Measurements from ENCODE around the gene CKAP4.

The CKAP4 gene

GRCh38 chr12:106274575-106275121, 26.8 kb upstream of the CKAP4 start:
- no peak overlapping the region for H3K4me3 ChIP-seq (ENCODE audit: low read depth, low read length)
- no peak for DNase-seq (ENCODE audit: low read depth)
- TF ChIP-seq CTCF (IDR thresholded peaks at IDR 0.05; ENCODE audit: control insufficient read depth, extremely low read depth, insufficient read depth), result no peak

GRCh38 chr12:106274012-106274411, 26.2 kb upstream of the CKAP4 start:
- no peak for DNase-seq (ENCODE audit: low read depth)
- H3K4me3 ChIP-seq (ENCODE audit: low read depth, low read length), result no peak overlapping the region
- TF ChIP-seq CTCF (IDR thresholded peaks at IDR 0.05; ENCODE audit: control insufficient read depth, extremely low read depth, insufficient read depth), result no peak

GRCh38 chr12:106273491-106273890, 25.7 kb upstream of the CKAP4 start:
- no peak overlapping the region for H3K4me3 ChIP-seq (ENCODE audit: low read depth, low read length)
- no peak for DNase-seq (ENCODE audit: low read depth)
- no peak for TF ChIP-seq CTCF (IDR thresholded peaks at IDR 0.05; ENCODE audit: control insufficient read depth, extremely low read depth, insufficient read depth)

- TF ChIP-seq CTCF (IDR thresholded peaks at IDR 0.05; ENCODE audit: control insufficient read depth, extremely low read depth, insufficient read depth), result no peak
- DNase-seq (ENCODE audit: low read depth), result no peak
These were observed 24.0 kb upstream of the CKAP4 start for GRCh38 chr12:106271575-106272505.

GRCh38 chr12:106269150-106269771, 21.4 kb upstream of the CKAP4 start:
- no peak for DNase-seq (ENCODE audit: low read depth)
- TF ChIP-seq CTCF (IDR thresholded peaks at IDR 0.05; ENCODE audit: control insufficient read depth, extremely low read depth, insufficient read depth), result no peak
- no peak overlapping the region for H3K4me3 ChIP-seq (ENCODE audit: low read depth, low read length)

More at GRCh38 chr12:106271575-106272505, 24.0 kb upstream of the CKAP4 start:
- no peak overlapping the region for H3K4me3 ChIP-seq (ENCODE audit: low read depth, low read length)

- TF ChIP-seq CTCF (IDR thresholded peaks at IDR 0.05; ENCODE audit: control insufficient read depth, extremely low read depth, insufficient read depth), result no peak
- no peak for DNase-seq (ENCODE audit: low read depth)
- H3K4me3 ChIP-seq (ENCODE audit: low read depth, low read length), result no peak overlapping the region
These were observed 19.7 kb upstream of the CKAP4 start for GRCh38 chr12:106267535-106267934.
